ENCODE results near the gene MAN2A1.

DNA sequence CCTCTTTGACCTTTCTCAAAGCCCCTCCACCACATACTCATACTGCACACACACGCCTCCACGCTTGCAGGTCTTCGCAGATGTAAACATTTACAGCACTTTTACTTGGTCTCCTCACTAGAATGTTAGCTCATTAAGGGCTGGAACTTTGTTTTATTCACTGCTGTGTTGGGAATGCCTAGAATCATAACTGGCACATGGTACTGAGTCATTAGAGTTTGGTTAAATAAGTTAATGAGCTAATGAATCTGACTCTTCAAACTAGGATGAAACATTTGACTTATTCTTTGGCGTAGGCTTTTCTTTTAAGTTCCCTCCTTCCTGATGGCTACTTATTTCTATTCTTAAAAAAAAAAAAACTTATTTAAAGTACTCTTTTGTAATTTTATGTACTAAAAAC lies 28.9 kb downstream of the MAN2A1 start:
- TF ChIP-seq RAD21 (conservative IDR thresholded peaks at IDR 0.05), result no peak
- no peak for TF ChIP-seq EZH2 (IDR thresholded peaks at IDR 0.05; ENCODE audit: borderline replicate concordance, insufficient read depth, low read length, poor library complexity, severe bottlenecking)
- no peak for TF ChIP-seq MXI1 (conservative IDR thresholded peaks at IDR 0.05; ENCODE audit: poor library complexity, severe bottlenecking)
- TF ChIP-seq, protein P1, sequence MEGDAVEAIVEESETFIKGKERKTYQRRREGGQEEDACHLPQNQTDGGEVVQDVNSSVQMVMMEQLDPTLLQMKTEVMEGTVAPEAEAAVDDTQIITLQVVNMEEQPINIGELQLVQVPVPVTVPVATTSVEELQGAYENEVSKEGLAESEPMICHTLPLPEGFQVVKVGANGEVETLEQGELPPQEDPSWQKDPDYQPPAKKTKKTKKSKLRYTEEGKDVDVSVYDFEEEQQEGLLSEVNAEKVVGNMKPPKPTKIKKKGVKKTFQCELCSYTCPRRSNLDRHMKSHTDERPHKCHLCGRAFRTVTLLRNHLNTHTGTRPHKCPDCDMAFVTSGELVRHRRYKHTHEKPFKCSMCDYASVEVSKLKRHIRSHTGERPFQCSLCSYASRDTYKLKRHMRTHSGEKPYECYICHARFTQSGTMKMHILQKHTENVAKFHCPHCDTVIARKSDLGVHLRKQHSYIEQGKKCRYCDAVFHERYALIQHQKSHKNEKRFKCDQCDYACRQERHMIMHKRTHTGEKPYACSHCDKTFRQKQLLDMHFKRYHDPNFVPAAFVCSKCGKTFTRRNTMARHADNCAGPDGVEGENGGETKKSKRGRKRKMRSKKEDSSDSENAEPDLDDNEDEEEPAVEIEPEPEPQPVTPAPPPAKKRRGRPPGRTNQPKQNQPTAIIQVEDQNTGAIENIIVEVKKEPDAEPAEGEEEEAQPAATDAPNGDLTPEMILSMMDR (IDR thresholded peaks at IDR 0.05; ENCODE audit: poor library complexity, severe bottlenecking), result no peak
- no peak for TF ChIP-seq POLR2AphosphoS5 (IDR thresholded peaks at IDR 0.05)
- TF ChIP-seq TAF1 (IDR thresholded peaks at IDR 0.05; ENCODE audit: low read depth), result no peak
- TF ChIP-seq, protein P2, sequence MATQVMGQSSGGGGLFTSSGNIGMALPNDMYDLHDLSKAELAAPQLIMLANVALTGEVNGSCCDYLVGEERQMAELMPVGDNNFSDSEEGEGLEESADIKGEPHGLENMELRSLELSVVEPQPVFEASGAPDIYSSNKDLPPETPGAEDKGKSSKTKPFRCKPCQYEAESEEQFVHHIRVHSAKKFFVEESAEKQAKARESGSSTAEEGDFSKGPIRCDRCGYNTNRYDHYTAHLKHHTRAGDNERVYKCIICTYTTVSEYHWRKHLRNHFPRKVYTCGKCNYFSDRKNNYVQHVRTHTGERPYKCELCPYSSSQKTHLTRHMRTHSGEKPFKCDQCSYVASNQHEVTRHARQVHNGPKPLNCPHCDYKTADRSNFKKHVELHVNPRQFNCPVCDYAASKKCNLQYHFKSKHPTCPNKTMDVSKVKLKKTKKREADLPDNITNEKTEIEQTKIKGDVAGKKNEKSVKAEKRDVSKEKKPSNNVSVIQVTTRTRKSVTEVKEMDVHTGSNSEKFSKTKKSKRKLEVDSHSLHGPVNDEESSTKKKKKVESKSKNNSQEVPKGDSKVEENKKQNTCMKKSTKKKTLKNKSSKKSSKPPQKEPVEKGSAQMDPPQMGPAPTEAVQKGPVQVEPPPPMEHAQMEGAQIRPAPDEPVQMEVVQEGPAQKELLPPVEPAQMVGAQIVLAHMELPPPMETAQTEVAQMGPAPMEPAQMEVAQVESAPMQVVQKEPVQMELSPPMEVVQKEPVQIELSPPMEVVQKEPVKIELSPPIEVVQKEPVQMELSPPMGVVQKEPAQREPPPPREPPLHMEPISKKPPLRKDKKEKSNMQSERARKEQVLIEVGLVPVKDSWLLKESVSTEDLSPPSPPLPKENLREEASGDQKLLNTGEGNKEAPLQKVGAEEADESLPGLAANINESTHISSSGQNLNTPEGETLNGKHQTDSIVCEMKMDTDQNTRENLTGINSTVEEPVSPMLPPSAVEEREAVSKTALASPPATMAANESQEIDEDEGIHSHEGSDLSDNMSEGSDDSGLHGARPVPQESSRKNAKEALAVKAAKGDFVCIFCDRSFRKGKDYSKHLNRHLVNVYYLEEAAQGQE (IDR thresholded peaks at IDR 0.05; ENCODE audit: borderline replicate concordance), result no peak
- no peak for TF ChIP-seq EP300 (conservative IDR thresholded peaks at IDR 0.05; ENCODE audit: poor library complexity, severe bottlenecking)
- TF ChIP-seq SMC3 (conservative IDR thresholded peaks at IDR 0.05; ENCODE audit: poor library complexity), result no peak

All from neural cell (in vitro differentiated cells).